ENCODE results near the gene UBTFL1. TPM values are rescaled to one million over a fixed set of nuclear protein-coding genes. Genes with fewer than 3 reads are reported as not detected.

Gene UBTFL1
- total RNA-seq, 3 donors from 2014 or later = not detected

DNA sequence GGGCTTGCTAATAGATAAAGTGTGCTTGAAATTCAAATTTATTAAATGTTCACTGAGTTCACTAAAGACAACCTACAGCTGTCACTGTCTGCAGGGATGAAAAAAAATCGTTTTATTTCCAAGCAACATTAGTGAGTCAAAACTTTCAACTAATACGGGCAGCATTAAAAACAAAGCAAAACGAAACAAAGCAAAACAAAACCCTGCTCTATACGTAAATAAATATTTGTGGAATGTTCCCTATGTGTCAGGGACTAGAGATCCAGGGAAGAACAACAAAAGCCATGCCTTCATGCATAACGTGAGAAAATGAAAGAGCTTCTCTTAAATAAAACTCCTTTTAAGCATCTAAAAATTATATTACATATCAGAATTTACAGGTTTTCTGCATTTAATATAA lies 49.3 kb downstream of the UBTFL1 start:
- intact Hi-C loops (cut with DNase I, micrococcal nuclease) = no loop called here
- H3K4me1 ChIP-seq (ENCODE audit: low read depth) = no peaks in the 10 kb centered on the region
- H3K9me3 ChIP-seq = no peaks in the 10 kb centered on the region
- H3K36me3 ChIP-seq (ENCODE audit: low read depth) = no peaks in the 10 kb centered on the region
- ATAC-seq (no peak), DNase-seq (no peak)
- no peak for TF ChIP-seq CTCF (IDR thresholded peaks at IDR 0.05)
- no peak overlapping the region for H3K4me3 ChIP-seq

Other genes with a start within 250 kb of the UBTFL1 start
- gene TRIM64B, start 207.5 kb upstream of the UBTFL1 start, total RNA-seq = not detected
- gene TRIM49D1, start 163.7 kb upstream of the UBTFL1 start, total RNA-seq = not detected
- gene TRIM49D2, start 161.9 kb upstream of the UBTFL1 start, total RNA-seq = not detected
- not detected for gene TRIM64, start 119.9 kb upstream of the UBTFL1 start, total RNA-seq
- gene TRIM49C, start 54.8 kb upstream of the UBTFL1 start, total RNA-seq = not detected
- gene NAALAD2, start 48.7 kb downstream of the UBTFL1 start, total RNA-seq = 1 to 10 TPM in 1 of 3 donors, under 1 TPM in 2; 0.73 to 1.2 (median 0.92) TPM
- gene CHORDC1, start 137.1 kb downstream of the UBTFL1 start, total RNA-seq = 10 to 100 TPM; 18.1 to 37.6 (median 20.7) TPM

Data from mucosa of descending colon (tissue), 3 donors.